Karpas-422 (cell line): Measurements from ENCODE around the gene NHP2. TPM values are rescaled to one million over a fixed set of nuclear protein-coding genes. Genes with fewer than 3 reads are reported as not detected.

ENCODE experiments used
- DNase-seq: peaks from one replicate; pipeline ENCODE4 v3.0.0-alpha.2; 2015
- H2AFZ ChIP-seq: fragments of 200-600 bp; sonication (generic); 2 replicates; pipeline ENCODE4 v1.6.1; 2014; ENCODE audit warnings: antibody characterized with exemption, low read length, mixed read lengths
- H3K27ac ChIP-seq: fragments of 200-600 bp; sonication (generic); 2 replicates; pipeline ENCODE4 v1.5.1; 2014; ENCODE audit warnings: mild to moderate bottlenecking, low read length, moderate library complexity
- H3K27me3 ChIP-seq: fragments of 200-600 bp; sonication (generic); 2 replicates; pipeline ENCODE4 v1.6.1; 2014; ENCODE audit warnings: low read length, mixed read lengths
- H3K36me3 ChIP-seq: fragments of 200-600 bp; sonication (generic); 2 replicates; pipeline ENCODE4 v1.6.1; 2014; ENCODE audit warnings: low read length, mixed read lengths; ENCODE audit not compliant: insufficient read depth
- H3K4me1 ChIP-seq: fragments of 200-600 bp; sonication (generic); 2 replicates; pipeline ENCODE4 v1.6.1; 2014; ENCODE audit warnings: mild to moderate bottlenecking, low read length, mixed read lengths
- H3K4me2 ChIP-seq: fragments of 200-600 bp; sonication (generic); 2 replicates; pipeline ENCODE4 v1.6.1; 2014; ENCODE audit warnings: low read length, low read depth, mild to moderate bottlenecking; ENCODE audit not compliant: poor library complexity, severe bottlenecking
- H3K4me3 ChIP-seq: fragments of 200-600 bp; sonication (generic); 2 replicates; pipeline ENCODE4 v1.5.1; 2014; ENCODE audit warnings: mild to moderate bottlenecking, antibody characterized with exemption, low read length, mixed read lengths
- H3K79me2 ChIP-seq: fragments of 200-600 bp; sonication (generic); 2 replicates; pipeline ENCODE4 v1.6.1; 2014; ENCODE audit warnings: mild to moderate bottlenecking, low read length, mixed read lengths
- H3K9ac ChIP-seq: fragments of 200-600 bp; sonication (generic); 2 replicates; pipeline ENCODE4 v1.6.0; 2014; ENCODE audit warnings: low read length
- H3K9me2 ChIP-seq: fragments of 200-600 bp; sonication (generic), shearing (Covaris generic); replicated peaks from 2 replicates; pipeline ENCODE4 v1.6.0; 2014; ENCODE audit warnings: mild to moderate bottlenecking, low read length, moderate library complexity; ENCODE audit not compliant: insufficient read depth
- H3K9me3 ChIP-seq: fragments of 300-700, 200-600 bp; sonication (generic); 2 replicates; pipeline ENCODE4 v1.6.1; 2014; ENCODE audit warnings: low read length, mixed read lengths
- H4K20me1 ChIP-seq: fragments of 200-600 bp; sonication (generic); 2 replicates; pipeline ENCODE4 v1.6.1; 2014; ENCODE audit warnings: mild to moderate bottlenecking, antibody characterized with exemption, low read length, low read depth; ENCODE audit not compliant: insufficient read depth
- total RNA-seq: library from RNA; depleted of rRNA; stranded (reverse); fragments of >200 nt; shearing (Covaris generic); gene quantifications from 2 replicates; pipeline ENCODE4 v1.2.3, GENCODE V29; 2014; ENCODE audit warnings: low replicate concordance; rRNA removed

NHP2 gene
- total RNA-seq, 1 experiment from 2014 or later = 264 TPM

- Histone ChIP-seq H3K9me3 (no peaks in the 10 kb centered on the region), H2AFZ (no peak overlapping the region), H3K36me3 (no peaks in the 10 kb centered on the region), H3K79me2 (no peaks in the 10 kb centered on the region), H3K27me3 (no peaks in the 10 kb centered on the region), H3K4me3 (no peak overlapping the region), H3K27ac (no peak overlapping the region), H3K9me2 (no peaks in the 10 kb centered on the region), H4K20me1 (no peaks in the 10 kb centered on the region), H3K9ac (no peak overlapping the region), H3K4me2 (no peak overlapping the region), H3K4me1 (peaks cover 7% of the 10 kb centered on the region)
- no peak for DNase-seq
These were observed 49.2 kb downstream of the NHP2 start for GRCh38 chr5:178104492-178104891.

DNA sequence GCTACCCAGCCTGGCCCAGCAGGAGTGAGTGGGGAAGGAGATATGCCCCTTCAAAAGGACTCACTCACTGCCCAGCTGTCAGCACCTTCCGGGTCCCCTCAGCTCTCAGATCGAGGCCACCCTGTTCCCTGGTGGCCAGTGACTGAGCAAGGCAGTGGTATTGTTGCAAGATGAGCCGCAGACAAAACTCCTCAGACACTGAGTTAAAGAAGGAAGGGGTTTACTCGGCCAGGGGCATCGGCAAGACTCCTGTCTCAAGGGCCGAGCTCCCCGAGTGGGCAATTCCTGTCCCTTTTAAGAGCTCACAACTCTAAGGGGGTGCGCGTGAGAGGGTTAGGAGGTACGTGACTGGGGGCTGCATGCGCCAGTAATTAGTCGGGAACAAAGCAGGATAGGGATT is 50.1 kb downstream of the NHP2 start:
- no peak overlapping the region for H3K4me2 ChIP-seq
- H3K27ac ChIP-seq = no peak overlapping the region
- peaks cover 2% of the 10 kb centered on the region for H3K4me1 ChIP-seq
- no peak for DNase-seq
- no peaks in the 10 kb centered on the region for H3K36me3 ChIP-seq
- H3K9me2 ChIP-seq = no peaks in the 10 kb centered on the region
- no peaks in the 10 kb centered on the region for H4K20me1 ChIP-seq
- no peak overlapping the region for H2AFZ ChIP-seq
- no peak overlapping the region for H3K9ac ChIP-seq
- no peaks in the 10 kb centered on the region for H3K79me2 ChIP-seq
- no peaks in the 10 kb centered on the region for H3K9me3 ChIP-seq
- H3K4me3 ChIP-seq = no peak overlapping the region
- no peaks in the 10 kb centered on the region for H3K27me3 ChIP-seq

Other genes with a start within 250 kb of the NHP2 start
- gene PROP1, start 157.6 kb downstream of the NHP2 start, total RNA-seq = not detected in 2 replicates
- gene N4BP3, start 40.4 kb downstream of the NHP2 start, total RNA-seq = 1.2 and 4.1 TPM in 2 replicates
- gene RMND5B, start 22.9 kb downstream of the NHP2 start, total RNA-seq = 42.9 and 59.2 TPM in 2 replicates
- not detected in 2 replicates for gene GMCL2, start 33.5 kb upstream of the NHP2 start, total RNA-seq
- 75.7 and 136 TPM in 2 replicates for gene HNRNPAB, start 50.6 kb upstream of the NHP2 start, total RNA-seq
- gene PHYKPL, start 78.9 kb upstream of the NHP2 start, total RNA-seq = 116 and 118 TPM in 2 replicates